Stimulated activated CD4-positive, alpha-beta T cell treated with anti-CD3 and anti-CD28 coated beads, Interleukin-4, amount 100 ng/mL, for 48 hours (primary cell): ENCODE results near the gene DPP6.

Experiments used
- DNase-seq, 2 donors: peaks; one replicate each; pipeline ENCODE4 v3.0.0-alpha.2; 2020; ENCODE audit warnings: low read depth in 2 of 2

DPP6 gene

GRCh38 chr7:154817224-154817896, 765.2 kb downstream of the DPP6 start:
- no peak for DNase-seq

DNA sequence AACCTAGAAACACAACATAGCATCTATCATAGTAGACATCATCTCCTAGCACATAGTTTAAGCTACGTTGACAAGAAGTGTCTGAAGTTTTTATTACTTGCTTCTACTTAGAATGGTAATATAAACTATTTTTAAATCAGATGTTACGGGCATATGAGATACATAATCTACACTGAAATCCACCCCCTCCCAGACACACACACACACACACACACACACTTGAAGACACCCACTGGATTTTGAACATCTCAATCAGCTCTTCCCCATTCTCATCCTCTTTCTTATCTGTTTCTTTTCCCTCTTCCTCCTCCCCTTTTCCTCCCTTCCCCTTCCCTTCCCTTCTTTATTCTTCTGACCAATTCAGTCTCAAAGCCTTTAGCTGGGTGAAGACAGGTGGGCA, 774.8 kb downstream of the DPP6 start:
- no peak for DNase-seq

- DNase-seq: no peak
Measured at GRCh38 chr7:154832557-154833138, 780.5 kb downstream of the DPP6 start.

DNA sequence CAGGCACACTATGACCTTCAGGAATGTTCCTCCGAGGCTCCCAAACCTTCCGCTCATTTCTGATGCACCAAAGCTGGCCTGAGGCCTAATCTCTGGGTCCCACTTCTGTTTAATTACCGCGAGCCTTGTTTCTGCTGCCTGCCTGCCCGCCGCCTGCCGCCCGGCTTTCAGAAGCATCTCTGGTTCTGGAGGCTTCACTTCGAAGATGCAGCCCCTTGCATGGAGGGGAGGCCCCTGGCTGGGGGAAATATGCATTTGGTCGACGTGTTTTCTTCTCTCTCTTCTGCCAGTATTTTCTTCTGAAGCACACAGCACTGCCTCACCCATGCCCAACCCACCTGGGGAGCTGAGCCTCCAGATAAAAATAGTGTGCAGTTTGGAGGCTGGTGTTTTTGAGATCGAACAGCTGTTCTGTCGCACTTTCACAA, 783.8 kb downstream of the DPP6 start:
- no peak for DNase-seq

- no peak for DNase-seq
Measured at GRCh38 chr7:154837087-154837486, 784.9 kb downstream of the DPP6 start.

GRCh38 chr7:154837622-154838021, 785.4 kb downstream of the DPP6 start:
- no peak for DNase-seq

- no peak for DNase-seq
Measured at GRCh38 chr7:154840086-154840485, 787.9 kb downstream of the DPP6 start.

- no peak for DNase-seq
Measured at GRCh38 chr7:154841731-154842331, 789.6 kb downstream of the DPP6 start.

DNA sequence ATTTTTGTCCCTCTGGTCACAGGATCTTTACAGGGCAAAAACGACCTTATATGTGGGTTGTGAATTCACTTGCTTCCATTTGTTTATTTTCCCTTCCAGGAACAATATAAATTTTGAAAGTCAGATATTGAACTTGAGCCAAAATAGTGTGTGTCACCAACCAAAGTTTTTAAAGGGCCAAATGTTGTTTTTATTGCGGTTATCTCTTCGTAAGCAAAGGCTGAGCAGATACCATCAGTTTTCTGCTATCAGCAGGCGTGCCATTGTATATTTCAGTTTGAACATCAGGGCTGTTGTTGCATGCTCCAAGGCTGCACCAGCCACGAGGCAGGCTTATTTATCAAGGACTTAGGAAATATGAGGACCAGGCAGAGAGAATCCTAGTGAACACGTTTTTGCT, 790.4 kb downstream of the DPP6 start:
- DNase-seq: no peak

DNA sequence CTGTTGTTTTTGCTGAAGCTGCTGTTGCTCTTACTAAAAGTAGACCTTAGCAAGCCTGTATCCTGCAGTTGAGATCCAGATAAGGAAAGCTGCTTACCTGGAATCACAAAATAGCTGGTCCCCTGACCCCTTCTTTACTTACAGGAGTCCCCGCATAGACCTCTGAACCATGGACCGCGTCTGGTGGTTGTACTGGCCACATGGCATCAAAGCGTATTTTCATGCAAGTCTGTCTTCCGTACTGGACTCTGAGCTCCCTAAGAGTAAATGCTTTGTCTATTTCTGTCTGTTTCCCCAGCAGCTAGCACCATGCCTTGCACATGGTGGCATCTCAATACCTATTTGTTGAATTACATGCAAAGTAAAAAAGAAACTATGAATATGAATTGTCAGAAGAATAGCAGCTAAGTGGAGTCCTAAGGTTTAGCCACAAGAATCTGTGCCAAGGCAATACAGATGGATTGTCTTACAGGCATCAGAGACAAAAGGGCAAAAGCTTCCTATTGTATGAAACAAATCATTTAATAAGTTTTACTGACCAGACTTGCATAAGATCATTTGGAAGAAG, 791.6 kb downstream of the DPP6 start:
- DNase-seq: no peak

DNA sequence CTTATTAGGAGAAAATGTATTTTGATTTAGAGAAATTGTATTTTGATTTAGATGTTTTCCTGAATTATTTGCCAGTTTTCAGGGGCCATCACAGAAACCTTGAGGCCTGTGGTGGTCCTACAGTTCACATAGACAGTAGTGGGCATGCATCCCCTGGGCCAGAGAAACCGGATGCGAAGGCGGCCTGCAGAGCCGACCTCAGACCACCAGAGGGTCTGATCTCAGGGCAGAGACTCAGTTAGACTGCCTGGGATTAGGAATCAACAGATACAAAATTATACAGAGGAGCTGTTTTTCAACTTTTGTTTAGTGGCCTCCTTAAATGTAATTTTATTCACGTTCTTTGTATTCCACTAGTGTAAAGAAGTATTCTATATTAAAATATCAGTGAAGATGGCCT, 792.3 kb downstream of the DPP6 start:
- DNase-seq: no peak

DNA sequence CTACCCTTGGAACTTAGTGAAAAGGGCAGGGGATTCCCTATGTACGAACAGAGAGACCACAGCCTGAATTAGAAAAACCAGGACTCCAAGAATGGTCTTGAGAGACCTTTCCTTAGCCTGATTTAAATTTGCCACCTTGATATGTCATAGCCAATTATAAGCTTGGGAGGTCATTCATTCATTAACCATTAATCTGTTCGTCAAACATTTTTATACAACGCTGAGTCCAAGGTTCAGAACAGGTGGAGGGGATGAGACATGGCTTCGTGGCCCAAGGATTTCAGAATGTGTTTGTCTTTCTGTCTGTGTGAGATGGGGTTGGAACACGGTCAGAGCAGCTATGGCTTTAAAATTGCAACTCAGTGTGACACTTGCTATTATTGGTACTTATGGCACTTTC, 792.8 kb downstream of the DPP6 start:
- no peak for DNase-seq

DNA sequence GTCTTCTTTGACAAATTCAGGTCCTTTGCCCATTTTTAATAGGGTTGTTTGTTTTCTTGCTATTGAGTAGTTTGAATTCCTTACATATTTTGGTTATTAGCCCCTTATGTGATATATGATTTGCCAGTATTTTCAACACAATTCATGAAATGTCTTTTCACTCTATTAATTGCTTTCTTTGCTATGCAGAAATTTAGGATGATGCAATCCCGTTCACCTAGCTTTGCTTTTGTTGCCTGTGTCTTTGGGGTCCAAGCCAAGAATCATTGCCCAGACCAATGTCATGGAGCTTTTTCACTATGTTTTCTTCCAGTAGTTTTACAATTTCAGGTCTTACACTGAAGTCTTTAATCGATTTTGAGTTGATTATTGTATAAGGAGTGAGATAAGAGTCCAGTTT, 796.3 kb downstream of the DPP6 start:
- no peak for DNase-seq

GRCh38 chr7:154852205-154852604, 800.0 kb downstream of the DPP6 start:
- no peak for DNase-seq

DNA sequence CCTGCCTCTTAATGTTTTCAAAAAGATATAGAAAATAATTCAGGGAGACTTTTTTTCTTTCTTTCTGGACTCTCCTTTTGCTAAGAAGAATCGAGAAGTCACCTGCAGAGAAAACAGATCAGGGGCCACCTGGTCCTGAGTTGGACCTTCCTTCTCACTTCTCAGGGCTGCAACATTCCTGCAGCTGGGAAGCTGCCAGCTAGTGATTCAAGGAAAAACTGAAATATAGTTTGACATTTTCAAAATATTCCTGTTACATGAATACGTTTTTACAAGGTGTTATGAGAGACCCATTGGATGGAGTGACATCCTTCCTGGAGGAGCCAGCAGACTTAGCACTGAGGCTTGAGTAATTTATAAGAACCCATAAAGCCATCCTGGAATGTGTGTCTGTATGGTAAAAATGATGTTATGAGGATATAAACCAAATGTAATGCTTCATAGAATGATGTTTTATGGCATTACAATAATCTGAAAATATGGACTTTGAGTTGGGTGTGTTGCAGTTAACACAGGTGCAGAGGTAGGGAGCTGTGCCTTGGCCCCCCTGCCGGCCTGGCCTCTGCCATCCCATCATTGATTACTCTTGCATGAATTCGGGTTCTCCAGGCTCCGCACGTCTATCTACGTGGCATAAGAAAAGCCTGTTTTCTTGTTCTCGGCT, 801.0 kb downstream of the DPP6 start:
- no peak for DNase-seq

GRCh38 chr7:154853727-154854095, 801.5 kb downstream of the DPP6 start:
- DNase-seq: no peak

DNA sequence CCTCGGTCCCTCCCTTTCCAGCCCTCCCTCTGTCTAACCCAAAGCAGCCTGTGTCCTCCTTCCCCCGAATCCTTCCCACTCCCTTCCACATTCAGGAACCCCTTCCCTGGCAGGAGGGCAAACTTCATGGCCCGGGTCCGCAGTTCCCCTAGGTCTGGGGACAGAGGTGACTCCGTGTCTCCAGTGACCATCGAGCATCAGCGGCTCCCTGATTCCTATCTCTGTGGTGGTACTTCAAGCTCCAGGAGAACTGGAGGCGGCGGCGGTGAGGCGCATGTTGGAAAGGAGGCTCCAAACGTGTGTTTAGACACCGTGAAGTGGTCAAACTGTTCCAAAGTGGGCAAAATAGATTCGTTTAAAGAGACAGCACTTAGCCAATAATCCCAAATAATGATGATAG, 802.6 kb downstream of the DPP6 start:
- DNase-seq: no peak

GRCh38 chr7:154855366-154855765, 803.2 kb downstream of the DPP6 start:
- no peak for DNase-seq

DNA sequence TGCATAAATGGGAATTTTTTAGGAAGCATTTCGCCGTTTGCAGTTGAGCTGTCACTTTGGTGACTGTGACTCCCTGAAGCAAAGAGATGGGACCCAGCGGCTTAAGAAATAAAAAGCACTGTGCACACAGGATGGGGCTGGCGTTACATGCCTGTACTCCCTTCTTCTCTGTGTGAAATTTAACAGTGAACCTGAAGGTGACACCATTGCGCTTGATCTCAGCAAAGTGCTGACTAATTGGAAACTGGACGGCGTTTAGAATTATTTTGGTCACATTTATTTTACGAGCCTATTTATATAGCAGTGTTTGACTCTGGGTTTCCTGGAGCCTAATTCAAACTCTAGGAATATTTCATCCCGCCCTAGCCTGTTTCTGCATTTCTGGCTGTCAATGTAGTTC, 804.5 kb downstream of the DPP6 start:
- no peak for DNase-seq

GRCh38 chr7:154857240-154857639, 805.0 kb downstream of the DPP6 start:
- DNase-seq: no peak

DNA sequence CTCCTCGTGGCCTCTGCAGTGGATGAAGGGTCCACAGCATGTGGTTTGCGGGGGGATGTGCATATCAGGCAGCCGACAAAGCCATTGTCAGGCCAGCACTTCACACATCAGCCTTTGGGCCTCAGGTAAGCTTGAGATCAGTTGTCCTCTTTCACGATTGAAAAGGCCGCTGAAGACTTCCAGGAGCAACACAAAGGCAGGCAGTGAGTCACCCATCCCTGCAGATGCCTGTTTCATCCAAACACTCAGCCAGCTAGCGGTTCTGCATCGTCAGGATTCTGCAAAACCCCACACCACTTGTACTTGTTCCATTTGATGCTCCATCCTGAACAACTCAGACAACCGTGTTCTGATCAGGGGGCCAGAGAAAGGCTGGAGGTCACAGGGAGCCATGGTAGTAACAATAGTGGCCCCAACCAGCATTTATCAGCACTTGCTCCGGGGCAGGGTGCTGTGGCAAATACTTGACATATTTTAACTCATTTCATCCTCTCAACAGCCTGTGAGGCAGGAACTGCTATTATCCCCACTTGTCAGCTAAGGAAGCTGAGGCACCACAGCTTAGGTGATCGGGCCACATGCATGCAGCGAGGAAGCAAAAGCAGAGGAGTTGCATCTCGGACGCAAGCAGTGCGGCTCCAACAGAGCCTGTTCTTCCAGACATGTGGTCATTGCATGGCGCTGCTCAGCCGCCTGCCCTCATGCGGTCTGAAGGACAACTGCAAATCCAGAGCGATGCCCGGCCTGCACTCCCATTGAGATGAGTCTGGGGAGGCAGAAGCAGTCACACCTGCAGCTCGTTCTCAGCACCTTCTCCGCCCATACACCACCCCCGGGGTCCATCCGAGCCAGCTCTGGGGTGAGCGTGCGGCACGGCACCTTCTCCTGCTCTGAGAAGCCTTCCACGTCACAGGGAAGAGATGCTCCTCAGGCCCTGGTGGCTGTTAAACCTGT, 805.8 kb downstream of the DPP6 start:
- no peak for DNase-seq
